HEK293 (cell line): ENCODE measurements around the gene ABHD12.

ENCODE experiments used
- CTCF ChIA-PET: fragments of 350-600 bp; formaldehyde crosslinking; extraction: SDS; loops from one replicate; lab custom pipeline; 2021; ENCODE audit warnings: antibody characterized with exemption; lab: Yijun Ruan, JAX
- POLR2A ChIA-PET: fragments of 300-600 bp; formaldehyde crosslinking; extraction: SDS; loops from one replicate; lab custom pipeline; 2020; ENCODE audit warnings: antibody characterized with exemption, inconsistent platforms; lab: Yijun Ruan, JAX
- H3K27ac ChIP-seq: fragments of 200-500 bp; sonication (Bioruptor generic); 2 replicates; pipeline ENCODE4 v1.5.1; 2014; ENCODE audit warnings: low read depth, low read length, control low read depth, inconsistent platforms; ENCODE audit errors: extremely low read depth
- H3K36me3 ChIP-seq, 2 experiments: fragments of 200-500 bp in 1 of 2; sonication (Bioruptor generic) in 1 of 2; 1 replicate in 1 of 2; 2 replicates in 1 of 2; pipeline ENCODE4 v1.5.1; 2014 to 2017; ENCODE audit warnings: inconsistent platforms in 2 of 2, low read length in 2 of 2; ENCODE audit not compliant: control insufficient read depth in 2 of 2, insufficient read depth in 1 of 2
- H3K4me1 ChIP-seq: fragments of 200-500 bp; sonication (Bioruptor generic); 2 replicates; pipeline ENCODE4 v1.5.1; 2014; ENCODE audit warnings: mild to moderate bottlenecking, low read length, inconsistent platforms; ENCODE audit not compliant: control insufficient read depth, insufficient read depth
- H3K4me3 ChIP-seq: 2 replicates; pipeline ENCODE4 v1.5.1; 2011; ENCODE audit warnings: low read depth, mild to moderate bottlenecking, control low read depth, low read length, moderate library complexity
- H3K9me3 ChIP-seq: fragments of 200-500 bp; sonication (Bioruptor generic); 2 replicates; pipeline ENCODE4 v1.5.1; 2014; ENCODE audit warnings: low read depth, low read length, inconsistent platforms; ENCODE audit not compliant: control insufficient read depth, insufficient read depth
- FEZF1 ChIP-seq: fragments of 450-650 bp; formaldehyde crosslinking; IDR thresholded peaks from 2 replicates; pipeline ENCODE4 v1.5.1; 2016; ENCODE audit warnings: missing biosample characterization, missing genetic modification characterization
- KLF10 ChIP-seq: fragments of 450-650 bp; IDR thresholded peaks from 2 replicates; pipeline ENCODE4 v1.5.1; 2018; ENCODE audit warnings: missing biosample characterization, mild to moderate bottlenecking, missing genetic modification characterization
- KLF8 ChIP-seq: fragments of 450-650 bp; formaldehyde crosslinking; IDR thresholded peaks from 2 replicates; pipeline ENCODE4 v1.5.1; 2016; ENCODE audit warnings: missing biosample characterization, missing genetic modification characterization
- ZBTB7A ChIP-seq: fragments of 450-650 bp; formaldehyde crosslinking; IDR thresholded peaks from 2 replicates; pipeline ENCODE4 v1.5.1; 2016; ENCODE audit warnings: low read depth, missing biosample characterization, missing genetic modification characterization
- ZBTB8A ChIP-seq: fragments of 450-650 bp; formaldehyde crosslinking; IDR thresholded peaks from 2 replicates; pipeline ENCODE4 v1.5.1; 2016; ENCODE audit warnings: missing biosample characterization, missing genetic modification characterization
- ZNF174 ChIP-seq: fragments of 450-650 bp; formaldehyde crosslinking; IDR thresholded peaks from 2 replicates; pipeline ENCODE4 v1.5.0; 2017; ENCODE audit warnings: missing biosample characterization, mild to moderate bottlenecking, missing genetic modification characterization
- ZNF19 ChIP-seq: fragments of 450-650 bp; formaldehyde crosslinking; IDR thresholded peaks from 2 replicates; pipeline ENCODE4; 2016; ENCODE audit warnings: missing biosample characterization, missing genetic modification characterization, low read depth
- ZNF394 ChIP-seq: fragments of 450-650 bp; formaldehyde crosslinking; IDR thresholded peaks from 2 replicates; pipeline ENCODE4 v1.5.1; 2016; ENCODE audit warnings: missing biosample characterization, missing genetic modification characterization, mild to moderate bottlenecking, moderate library complexity, borderline replicate concordance
- ZNF571 ChIP-seq: fragments of 450-650 bp; formaldehyde crosslinking; IDR thresholded peaks from 2 replicates; pipeline ENCODE4 v1.5.0; 2017; ENCODE audit warnings: missing biosample characterization, missing genetic modification characterization
- ZNF624 ChIP-seq: fragments of 450-650 bp; formaldehyde crosslinking; IDR thresholded peaks from 2 replicates; pipeline ENCODE4 v1.5.1; 2017; ENCODE audit warnings: missing biosample characterization, missing genetic modification characterization
- ZNF629 ChIP-seq: fragments of 450-650 bp; formaldehyde crosslinking; IDR thresholded peaks from 2 replicates; pipeline ENCODE4 v1.5.1; 2017; ENCODE audit warnings: missing biosample characterization, missing genetic modification characterization
- ZNF707 ChIP-seq: fragments of 450-650 bp; formaldehyde crosslinking; IDR thresholded peaks from 2 replicates; pipeline ENCODE4 v1.5.1; 2016; ENCODE audit warnings: missing biosample characterization, missing genetic modification characterization
- ZNF76 ChIP-seq: fragments of 450-650 bp; formaldehyde crosslinking; IDR thresholded peaks from 2 replicates; pipeline ENCODE4; 2016; ENCODE audit warnings: low read depth, missing biosample characterization, missing genetic modification characterization, borderline replicate concordance
- ZSCAN16 ChIP-seq: fragments of 450-650 bp; formaldehyde crosslinking; IDR thresholded peaks from 2 replicates; pipeline ENCODE4 v1.5.1; 2016; ENCODE audit warnings: missing biosample characterization, missing genetic modification characterization
- ZXDB ChIP-seq: fragments of 450-650 bp; formaldehyde crosslinking; IDR thresholded peaks from 2 replicates; pipeline ENCODE4 v1.5.1; 2016; ENCODE audit warnings: missing biosample characterization, missing genetic modification characterization
- TF ChIP-seq, protein P1 (sequence below): fragments of 450-650 bp; formaldehyde crosslinking; conservative IDR thresholded peaks from 2 replicates; pipeline ENCODE4 v1.5.1; 2016; ENCODE audit warnings: low read depth, missing biosample characterization, missing genetic modification characterization
- TF ChIP-seq, protein P2 (sequence below): fragments of 450-650 bp; formaldehyde crosslinking; conservative IDR thresholded peaks from 2 replicates; pipeline ENCODE4 v1.5.1; 2016; ENCODE audit warnings: low read depth, missing biosample characterization, missing genetic modification characterization
- TF ChIP-seq, protein P3 (sequence below): fragments of 450-650 bp; formaldehyde crosslinking; IDR thresholded peaks from 2 replicates; pipeline ENCODE4 v1.5.1; 2016; ENCODE audit warnings: missing biosample characterization, missing genetic modification characterization, low read depth
- TF ChIP-seq, protein P4 (sequence below): fragments of 450-650 bp; formaldehyde crosslinking; IDR thresholded peaks from 2 replicates; pipeline ENCODE4 v1.5.1; 2016; ENCODE audit warnings: missing biosample characterization, missing genetic modification characterization
- TF ChIP-seq, protein P5 (sequence below): fragments of 450-650 bp; formaldehyde crosslinking; IDR thresholded peaks from 2 replicates; pipeline ENCODE4 v1.5.1; 2016; ENCODE audit warnings: missing biosample characterization, missing genetic modification characterization

Gene ABHD12

DNA sequence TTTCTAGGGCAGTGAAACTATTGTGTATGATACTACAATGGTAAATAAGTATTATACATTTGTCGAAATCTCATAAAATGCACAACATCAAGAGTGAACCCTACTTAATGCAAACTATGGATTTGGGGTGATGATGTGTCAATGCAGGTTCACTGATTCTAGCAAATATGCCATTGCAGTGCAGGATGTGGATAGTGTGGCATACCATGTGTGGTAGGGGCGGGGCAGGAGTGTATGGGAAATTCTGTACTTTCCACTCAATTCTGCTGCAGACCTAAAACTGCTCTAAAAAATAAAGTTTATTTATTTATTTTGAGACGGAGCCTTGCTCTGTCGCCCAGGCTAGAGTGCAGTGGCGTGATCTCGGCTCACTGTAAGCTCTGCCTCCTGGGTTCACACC lies 44.3 kb downstream of the ABHD12 start (continued):
- TF ChIP-seq, protein P1, sequence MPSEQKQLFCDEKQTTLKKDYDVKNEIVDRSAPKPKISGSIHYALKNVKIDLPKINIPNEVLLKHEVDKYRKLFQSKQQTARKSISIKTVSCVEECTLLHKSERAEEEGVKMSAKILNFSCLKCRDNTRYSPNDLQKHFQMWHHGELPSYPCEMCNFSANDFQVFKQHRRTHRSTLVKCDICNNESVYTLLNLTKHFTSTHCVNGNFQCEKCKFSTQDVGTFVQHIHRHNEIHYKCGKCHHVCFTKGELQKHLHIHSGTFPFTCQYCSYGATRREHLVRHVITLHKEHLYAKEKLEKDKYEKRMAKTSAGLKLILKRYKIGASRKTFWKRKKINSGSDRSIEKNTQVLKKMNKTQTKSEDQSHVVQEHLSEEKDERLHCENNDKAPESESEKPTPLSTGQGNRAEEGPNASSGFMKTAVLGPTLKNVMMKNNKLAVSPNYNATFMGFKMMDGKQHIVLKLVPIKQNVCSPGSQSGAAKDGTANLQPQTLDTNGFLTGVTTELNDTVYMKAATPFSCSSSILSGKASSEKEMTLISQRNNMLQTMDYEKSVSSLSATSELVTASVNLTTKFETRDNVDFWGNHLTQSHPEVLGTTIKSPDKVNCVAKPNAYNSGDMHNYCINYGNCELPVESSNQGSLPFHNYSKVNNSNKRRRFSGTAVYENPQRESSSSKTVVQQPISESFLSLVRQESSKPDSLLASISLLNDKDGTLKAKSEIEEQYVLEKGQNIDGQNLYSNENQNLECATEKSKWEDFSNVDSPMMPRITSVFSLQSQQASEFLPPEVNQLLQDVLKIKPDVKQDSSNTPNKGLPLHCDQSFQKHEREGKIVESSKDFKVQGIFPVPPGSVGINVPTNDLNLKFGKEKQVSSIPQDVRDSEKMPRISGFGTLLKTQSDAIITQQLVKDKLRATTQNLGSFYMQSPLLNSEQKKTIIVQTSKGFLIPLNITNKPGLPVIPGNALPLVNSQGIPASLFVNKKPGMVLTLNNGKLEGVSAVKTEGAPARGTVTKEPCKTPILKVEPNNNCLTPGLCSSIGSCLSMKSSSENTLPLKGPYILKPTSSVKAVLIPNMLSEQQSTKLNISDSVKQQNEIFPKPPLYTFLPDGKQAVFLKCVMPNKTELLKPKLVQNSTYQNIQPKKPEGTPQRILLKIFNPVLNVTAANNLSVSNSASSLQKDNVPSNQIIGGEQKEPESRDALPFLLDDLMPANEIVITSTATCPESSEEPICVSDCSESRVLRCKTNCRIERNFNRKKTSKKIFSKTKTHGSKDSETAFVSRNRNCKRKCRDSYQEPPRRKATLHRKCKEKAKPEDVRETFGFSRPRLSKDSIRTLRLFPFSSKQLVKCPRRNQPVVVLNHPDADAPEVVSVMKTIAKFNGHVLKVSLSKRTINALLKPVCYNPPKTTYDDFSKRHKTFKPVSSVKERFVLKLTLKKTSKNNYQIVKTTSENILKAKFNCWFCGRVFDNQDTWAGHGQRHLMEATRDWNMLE: no peak
- no peak for TF ChIP-seq ZNF394 (tag by site-specific recombination)
- no peak for TF ChIP-seq ZNF629 (tag by site-specific recombination)
- no peak for TF ChIP-seq ZNF76 (tag by site-specific recombination)
- TF ChIP-seq, protein P2, sequence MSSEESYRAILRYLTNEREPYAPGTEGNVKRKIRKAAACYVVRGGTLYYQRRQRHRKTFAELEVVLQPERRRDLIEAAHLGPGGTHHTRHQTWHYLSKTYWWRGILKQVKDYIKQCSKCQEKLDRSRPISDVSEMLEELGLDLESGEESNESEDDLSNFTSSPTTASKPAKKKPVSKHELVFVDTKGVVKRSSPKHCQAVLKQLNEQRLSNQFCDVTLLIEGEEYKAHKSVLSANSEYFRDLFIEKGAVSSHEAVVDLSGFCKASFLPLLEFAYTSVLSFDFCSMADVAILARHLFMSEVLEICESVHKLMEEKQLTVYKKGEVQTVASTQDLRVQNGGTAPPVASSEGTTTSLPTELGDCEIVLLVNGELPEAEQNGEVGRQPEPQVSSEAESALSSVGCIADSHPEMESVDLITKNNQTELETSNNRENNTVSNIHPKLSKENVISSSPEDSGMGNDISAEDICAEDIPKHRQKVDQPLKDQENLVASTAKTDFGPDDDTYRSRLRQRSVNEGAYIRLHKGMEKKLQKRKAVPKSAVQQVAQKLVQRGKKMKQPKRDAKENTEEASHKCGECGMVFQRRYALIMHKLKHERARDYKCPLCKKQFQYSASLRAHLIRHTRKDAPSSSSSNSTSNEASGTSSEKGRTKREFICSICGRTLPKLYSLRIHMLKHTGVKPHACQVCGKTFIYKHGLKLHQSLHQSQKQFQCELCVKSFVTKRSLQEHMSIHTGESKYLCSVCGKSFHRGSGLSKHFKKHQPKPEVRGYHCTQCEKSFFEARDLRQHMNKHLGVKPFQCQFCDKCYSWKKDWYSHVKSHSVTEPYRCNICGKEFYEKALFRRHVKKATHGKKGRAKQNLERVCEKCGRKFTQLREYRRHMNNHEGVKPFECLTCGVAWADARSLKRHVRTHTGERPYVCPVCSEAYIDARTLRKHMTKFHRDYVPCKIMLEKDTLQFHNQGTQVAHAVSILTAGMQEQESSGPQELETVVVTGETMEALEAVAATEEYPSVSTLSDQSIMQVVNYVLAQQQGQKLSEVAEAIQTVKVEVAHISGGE (tag by site-specific recombination): no peak
- TF ChIP-seq KLF10 (tag by site-specific recombination): no peak
- TF ChIP-seq ZSCAN16 (tag by site-specific recombination): no peak
- no peak for TF ChIP-seq ZNF571 (tag by site-specific recombination)
- no peak for TF ChIP-seq ZNF19
- no peak for TF ChIP-seq KLF8 (tag by site-specific recombination)
- TF ChIP-seq FEZF1 (tag by site-specific recombination): no peak
- TF ChIP-seq, all 188 proteins: peak for 0

DNA sequence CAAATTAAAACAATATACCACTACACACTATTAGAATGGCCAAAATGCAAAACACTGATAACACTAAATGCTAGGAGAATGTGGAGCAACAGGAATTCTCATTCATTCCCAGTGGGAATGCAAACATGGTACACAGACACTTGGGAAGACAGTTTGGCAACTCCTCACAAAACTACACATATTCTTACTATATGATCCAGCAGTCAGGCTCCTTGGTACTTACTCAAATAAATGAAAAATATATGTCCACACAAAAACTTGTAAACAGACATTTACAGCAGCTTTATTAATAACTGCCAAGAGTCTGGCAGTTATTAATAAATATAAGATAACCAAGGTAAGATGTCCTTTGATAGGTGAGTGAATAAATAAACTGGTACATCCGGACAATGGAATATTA lies 44.9 kb downstream of the ABHD12 start:
- ChIA-PET CTCF (no interaction called here), POLR2A (no interaction called here)
- Histone ChIP-seq H3K36me3 (no peaks in the 10 kb centered on the region), H3K27ac (no peak overlapping the region), H3K4me1 (no peaks in the 10 kb centered on the region), H3K4me3 (no peak overlapping the region), H3K9me3 (no peaks in the 10 kb centered on the region)
- no peak for TF ChIP-seq ZNF174 (tag by site-specific recombination)
- TF ChIP-seq, protein P3, sequence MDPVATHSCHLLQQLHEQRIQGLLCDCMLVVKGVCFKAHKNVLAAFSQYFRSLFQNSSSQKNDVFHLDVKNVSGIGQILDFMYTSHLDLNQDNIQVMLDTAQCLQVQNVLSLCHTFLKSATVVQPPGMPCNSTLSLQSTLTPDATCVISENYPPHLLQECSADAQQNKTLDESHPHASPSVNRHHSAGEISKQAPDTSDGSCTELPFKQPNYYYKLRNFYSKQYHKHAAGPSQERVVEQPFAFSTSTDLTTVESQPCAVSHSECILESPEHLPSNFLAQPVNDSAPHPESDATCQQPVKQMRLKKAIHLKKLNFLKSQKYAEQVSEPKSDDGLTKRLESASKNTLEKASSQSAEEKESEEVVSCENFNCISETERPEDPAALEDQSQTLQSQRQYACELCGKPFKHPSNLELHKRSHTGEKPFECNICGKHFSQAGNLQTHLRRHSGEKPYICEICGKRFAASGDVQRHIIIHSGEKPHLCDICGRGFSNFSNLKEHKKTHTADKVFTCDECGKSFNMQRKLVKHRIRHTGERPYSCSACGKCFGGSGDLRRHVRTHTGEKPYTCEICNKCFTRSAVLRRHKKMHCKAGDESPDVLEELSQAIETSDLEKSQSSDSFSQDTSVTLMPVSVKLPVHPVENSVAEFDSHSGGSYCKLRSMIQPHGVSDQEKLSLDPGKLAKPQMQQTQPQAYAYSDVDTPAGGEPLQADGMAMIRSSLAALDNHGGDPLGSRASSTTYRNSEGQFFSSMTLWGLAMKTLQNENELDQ (tag by site-specific recombination): no peak
- no peak for TF ChIP-seq ZBTB8A (tag by site-specific recombination)
- TF ChIP-seq ZNF707 (tag by site-specific recombination): no peak
- no peak for TF ChIP-seq ZNF624 (tag by site-specific recombination)
- no peak for TF ChIP-seq ZXDB (tag by site-specific recombination)
- TF ChIP-seq, protein P4, sequence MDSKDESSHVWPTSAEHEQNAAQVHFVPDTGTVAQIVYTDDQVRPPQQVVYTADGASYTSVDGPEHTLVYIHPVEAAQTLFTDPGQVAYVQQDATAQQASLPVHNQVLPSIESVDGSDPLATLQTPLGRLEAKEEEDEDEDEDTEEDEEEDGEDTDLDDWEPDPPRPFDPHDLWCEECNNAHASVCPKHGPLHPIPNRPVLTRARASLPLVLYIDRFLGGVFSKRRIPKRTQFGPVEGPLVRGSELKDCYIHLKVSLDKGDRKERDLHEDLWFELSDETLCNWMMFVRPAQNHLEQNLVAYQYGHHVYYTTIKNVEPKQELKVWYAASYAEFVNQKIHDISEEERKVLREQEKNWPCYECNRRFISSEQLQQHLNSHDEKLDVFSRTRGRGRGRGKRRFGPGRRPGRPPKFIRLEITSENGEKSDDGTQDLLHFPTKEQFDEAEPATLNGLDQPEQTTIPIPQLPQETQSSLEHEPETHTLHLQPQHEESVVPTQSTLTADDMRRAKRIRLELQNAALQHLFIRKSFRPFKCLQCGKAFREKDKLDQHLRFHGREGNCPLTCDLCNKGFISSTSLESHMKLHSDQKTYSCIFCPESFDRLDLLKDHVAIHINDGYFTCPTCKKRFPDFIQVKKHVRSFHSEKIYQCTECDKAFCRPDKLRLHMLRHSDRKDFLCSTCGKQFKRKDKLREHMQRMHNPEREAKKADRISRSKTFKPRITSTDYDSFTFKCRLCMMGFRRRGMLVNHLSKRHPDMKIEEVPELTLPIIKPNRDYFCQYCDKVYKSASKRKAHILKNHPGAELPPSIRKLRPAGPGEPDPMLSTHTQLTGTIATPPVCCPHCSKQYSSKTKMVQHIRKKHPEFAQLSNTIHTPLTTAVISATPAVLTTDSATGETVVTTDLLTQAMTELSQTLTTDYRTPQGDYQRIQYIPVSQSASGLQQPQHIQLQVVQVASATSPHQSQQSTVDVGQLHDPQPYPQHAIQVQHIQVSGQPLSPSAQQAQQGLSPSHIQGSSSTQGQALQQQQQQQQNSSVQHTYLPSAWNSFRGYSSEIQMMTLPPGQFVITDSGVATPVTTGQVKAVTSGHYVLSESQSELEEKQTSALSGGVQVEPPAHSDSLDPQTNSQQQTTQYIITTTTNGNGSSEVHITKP: no peak
- TF ChIP-seq ZBTB7A (tag by site-specific recombination): no peak
- TF ChIP-seq, protein P5, sequence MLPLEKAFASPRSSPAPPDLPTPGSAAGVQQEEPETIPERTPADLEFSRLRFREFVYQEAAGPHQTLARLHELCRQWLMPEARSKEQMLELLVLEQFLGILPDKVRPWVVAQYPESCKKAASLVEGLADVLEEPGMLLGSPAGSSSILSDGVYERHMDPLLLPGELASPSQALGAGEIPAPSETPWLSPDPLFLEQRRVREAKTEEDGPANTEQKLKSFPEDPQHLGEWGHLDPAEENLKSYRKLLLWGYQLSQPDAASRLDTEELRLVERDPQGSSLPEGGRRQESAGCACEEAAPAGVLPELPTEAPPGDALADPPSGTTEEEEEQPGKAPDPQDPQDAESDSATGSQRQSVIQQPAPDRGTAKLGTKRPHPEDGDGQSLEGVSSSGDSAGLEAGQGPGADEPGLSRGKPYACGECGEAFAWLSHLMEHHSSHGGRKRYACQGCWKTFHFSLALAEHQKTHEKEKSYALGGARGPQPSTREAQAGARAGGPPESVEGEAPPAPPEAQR: no peak
